ENCODE measurements around the gene CDK19. TPM values are rescaled to one million over a fixed set of nuclear protein-coding genes. Genes with fewer than 3 reads are reported as not detected.

CDK19 gene
- polyA plus RNA-seq (39.0 and 40.7 TPM in 2 replicates), polyA minus RNA-seq (62.6 and 77.6 TPM in 2 replicates)

- Histone ChIP-seq H3K27me3 (ENCODE audit: insufficient read depth, low read depth, low read length) (no peaks in the 10 kb centered on the region), H3F3A (ENCODE audit: insufficient read depth, low read length, poor library complexity, severe bottlenecking) (no peaks in the 10 kb centered on the region), H3K4me2 (ENCODE audit: low read length) (peak within 1 kb of the TSS; percentile 100), H4K20me1 (ENCODE audit: insufficient read depth) (no peaks in the 10 kb centered on the region), H3K36me3 (ENCODE audit: insufficient read depth, low read length) (no peaks in the 10 kb centered on the region), H3K9ac (ENCODE audit: low read length) (peak within 1 kb of the TSS; percentile 93), H2AFZ (ENCODE audit: low read depth, low read length) (peak within 1 kb of the TSS; percentile 85), H3K4me3 (ENCODE audit: low read length) (peak within 1 kb of the TSS; percentile 89), H3K27ac (ENCODE audit: low read length) (peak within 1 kb of the TSS; percentile 95), H3K9me2 (ENCODE audit: insufficient read depth, low read length) (no peaks in the 10 kb centered on the region), H3K9me3 (ENCODE audit: low read length) (no peaks in the 10 kb centered on the region), H3K79me2 (replicated peaks; ENCODE audit: insufficient read depth, low read length) (peaks cover 39% of the 10 kb centered on the region)
- TF ChIP-seq SMC3 (conservative IDR thresholded peaks at IDR 0.05; ENCODE audit: poor library complexity) (peak; percentile 30), TAF1 (IDR thresholded peaks at IDR 0.05; ENCODE audit: low read depth) (peak; percentile 83), REST (IDR thresholded peaks at IDR 0.05; ENCODE audit: borderline replicate concordance) (peak; percentile 60), EP300 (conservative IDR thresholded peaks at IDR 0.05; ENCODE audit: poor library complexity, severe bottlenecking) (peak; percentile 42), CTCF (IDR thresholded peaks at IDR 0.05; ENCODE audit: poor library complexity, severe bottlenecking) (no peak), POLR2AphosphoS5 (IDR thresholded peaks at IDR 0.05) (peak; percentile 80), MXI1 (conservative IDR thresholded peaks at IDR 0.05; ENCODE audit: poor library complexity, severe bottlenecking) (peak; percentile 90), RAD21 (conservative IDR thresholded peaks at IDR 0.05) (no peak), EZH2 (IDR thresholded peaks at IDR 0.05; ENCODE audit: borderline replicate concordance, insufficient read depth, low read length, poor library complexity, severe bottlenecking) (no peak)
These were observed at the start of gene CDK19 for GRCh38 chr6:110815411-110816409. Gene CDK19 (minus strand): TSS chr6:110815469. CDS start chr6:110815136, 333 bp downstream.

GRCh38 chr6:110864824-110865223 is 49.6 kb upstream of the CDK19 start:
- Histone ChIP-seq H4K20me1 (ENCODE audit: insufficient read depth) (no peaks in the 10 kb centered on the region), H3K27ac (ENCODE audit: low read length) (no peak overlapping the region), H3K9ac (ENCODE audit: low read length) (no peak overlapping the region), H3K4me3 (ENCODE audit: low read length) (no peak overlapping the region), H3K36me3 (ENCODE audit: insufficient read depth, low read length) (no peaks in the 10 kb centered on the region), H3K9me3 (ENCODE audit: low read length) (no peaks in the 10 kb centered on the region), H3K4me2 (ENCODE audit: low read length) (no peak overlapping the region), H2AFZ (ENCODE audit: low read depth, low read length) (no peak overlapping the region), H3K9me2 (ENCODE audit: insufficient read depth, low read length) (no peaks in the 10 kb centered on the region), H3K79me2 (replicated peaks; ENCODE audit: insufficient read depth, low read length) (no peaks in the 10 kb centered on the region), H3K27me3 (ENCODE audit: insufficient read depth, low read depth, low read length) (no peaks in the 10 kb centered on the region), H3F3A (ENCODE audit: insufficient read depth, low read length, poor library complexity, severe bottlenecking) (no peaks in the 10 kb centered on the region)
- TF ChIP-seq SMC3 (conservative IDR thresholded peaks at IDR 0.05; ENCODE audit: poor library complexity) (no peak), EP300 (conservative IDR thresholded peaks at IDR 0.05; ENCODE audit: poor library complexity, severe bottlenecking) (no peak), TAF1 (IDR thresholded peaks at IDR 0.05; ENCODE audit: low read depth) (no peak), RAD21 (conservative IDR thresholded peaks at IDR 0.05) (no peak), CTCF (IDR thresholded peaks at IDR 0.05; ENCODE audit: poor library complexity, severe bottlenecking) (no peak), POLR2AphosphoS5 (IDR thresholded peaks at IDR 0.05) (no peak), EZH2 (IDR thresholded peaks at IDR 0.05; ENCODE audit: borderline replicate concordance, insufficient read depth, low read length, poor library complexity, severe bottlenecking) (no peak), REST (IDR thresholded peaks at IDR 0.05; ENCODE audit: borderline replicate concordance) (no peak), MXI1 (conservative IDR thresholded peaks at IDR 0.05; ENCODE audit: poor library complexity, severe bottlenecking) (no peak)

All from neural cell (in vitro differentiated cells).